HG02981 (cell line): Measurements from ENCODE around the gene FXYD5.

Experiments used
- ATAC-seq: cut with Tn5 transposase; IDR thresholded peaks from one replicate; pipeline ENCODE4 v1.9.1; 2021; ENCODE audit warnings: mild to moderate bottlenecking, moderate library complexity; ENCODE audit not compliant: unreplicated experiment

The FXYD5 gene

GRCh38 chr19:35154525-35155406 is at the start of gene FXYD5:
Gene FXYD5 (plus strand): TSS chr19:35154735. CDS start chr19:35155551, 816 bp downstream.
- ATAC-seq, result no peak

GRCh38 chr19:35105047-35105410 is 49.5 kb upstream of the FXYD5 start:
- ATAC-seq, result no peak

- ATAC-seq, result no peak
These were observed 48.9 kb upstream of the FXYD5 start for GRCh38 chr19:35105411-35106290.

- ATAC-seq, result no peak
These were observed 48.3 kb upstream of the FXYD5 start for GRCh38 chr19:35106291-35106583.

GRCh38 chr19:35106898-35107541 is 47.5 kb upstream of the FXYD5 start:
- no peak for ATAC-seq

GRCh38 chr19:35107545-35107944 is 47.0 kb upstream of the FXYD5 start:
- ATAC-seq, result no peak

GRCh38 chr19:35108730-35109129 is 45.8 kb upstream of the FXYD5 start:
- no peak for ATAC-seq

GRCh38 chr19:35109395-35110112 is 45.0 kb upstream of the FXYD5 start:
- no peak for ATAC-seq

GRCh38 chr19:35110974-35111373 is 43.6 kb upstream of the FXYD5 start:
- no peak for ATAC-seq

- ATAC-seq, result no peak
These were observed 41.4 kb upstream of the FXYD5 start for GRCh38 chr19:35112995-35113688.

- no peak for ATAC-seq
These were observed 40.0 kb upstream of the FXYD5 start for GRCh38 chr19:35114353-35115176.

GRCh38 chr19:35115177-35115951 is 39.2 kb upstream of the FXYD5 start, which contains the start of gene FXYD3:
Gene FXYD3 (plus strand): TSS chr19:35115823. CDS start chr19:35119377, 3,554 bp downstream.
- ATAC-seq, result no peak

GRCh38 chr19:35116072-35116801 is 38.3 kb upstream of the FXYD5 start:
- ATAC-seq, result no peak

- no peak for ATAC-seq
These were observed 37.4 kb upstream of the FXYD5 start for GRCh38 chr19:35117116-35117515.

- no peak for ATAC-seq
These were observed 36.7 kb upstream of the FXYD5 start for GRCh38 chr19:35117799-35118198.

- no peak for ATAC-seq
These were observed 36.1 kb upstream of the FXYD5 start for GRCh38 chr19:35118268-35119020.

- no peak for ATAC-seq
These were observed 35.4 kb upstream of the FXYD5 start for GRCh38 chr19:35119091-35119490.
